ENCODE measurements around the gene OR52N5.
A peak's percentile ranks its signal among the peaks of the same experiment; 100 is the strongest.

The OR52N5 gene

GRCh38 chr11:5783255-5783654 lies at the start of gene OR52N5:
Gene OR52N5 (minus strand): TSS chr11:5783355. CDS start chr11:5778634, 4,721 bp downstream.
- H3K4me3 ChIP-seq (replicated peaks in 1 of 2; ENCODE audit: low read depth in 2 of 2, low read length in 2 of 2): no peak within 1 kb of the TSS
- TF ChIP-seq, protein P1, sequence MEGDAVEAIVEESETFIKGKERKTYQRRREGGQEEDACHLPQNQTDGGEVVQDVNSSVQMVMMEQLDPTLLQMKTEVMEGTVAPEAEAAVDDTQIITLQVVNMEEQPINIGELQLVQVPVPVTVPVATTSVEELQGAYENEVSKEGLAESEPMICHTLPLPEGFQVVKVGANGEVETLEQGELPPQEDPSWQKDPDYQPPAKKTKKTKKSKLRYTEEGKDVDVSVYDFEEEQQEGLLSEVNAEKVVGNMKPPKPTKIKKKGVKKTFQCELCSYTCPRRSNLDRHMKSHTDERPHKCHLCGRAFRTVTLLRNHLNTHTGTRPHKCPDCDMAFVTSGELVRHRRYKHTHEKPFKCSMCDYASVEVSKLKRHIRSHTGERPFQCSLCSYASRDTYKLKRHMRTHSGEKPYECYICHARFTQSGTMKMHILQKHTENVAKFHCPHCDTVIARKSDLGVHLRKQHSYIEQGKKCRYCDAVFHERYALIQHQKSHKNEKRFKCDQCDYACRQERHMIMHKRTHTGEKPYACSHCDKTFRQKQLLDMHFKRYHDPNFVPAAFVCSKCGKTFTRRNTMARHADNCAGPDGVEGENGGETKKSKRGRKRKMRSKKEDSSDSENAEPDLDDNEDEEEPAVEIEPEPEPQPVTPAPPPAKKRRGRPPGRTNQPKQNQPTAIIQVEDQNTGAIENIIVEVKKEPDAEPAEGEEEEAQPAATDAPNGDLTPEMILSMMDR (IDR thresholded peaks at IDR 0.05; ENCODE audit: low read depth, low read length): no peak
- no peak for DNase-seq (ENCODE audit: low read depth in 2 of 2)

DNA sequence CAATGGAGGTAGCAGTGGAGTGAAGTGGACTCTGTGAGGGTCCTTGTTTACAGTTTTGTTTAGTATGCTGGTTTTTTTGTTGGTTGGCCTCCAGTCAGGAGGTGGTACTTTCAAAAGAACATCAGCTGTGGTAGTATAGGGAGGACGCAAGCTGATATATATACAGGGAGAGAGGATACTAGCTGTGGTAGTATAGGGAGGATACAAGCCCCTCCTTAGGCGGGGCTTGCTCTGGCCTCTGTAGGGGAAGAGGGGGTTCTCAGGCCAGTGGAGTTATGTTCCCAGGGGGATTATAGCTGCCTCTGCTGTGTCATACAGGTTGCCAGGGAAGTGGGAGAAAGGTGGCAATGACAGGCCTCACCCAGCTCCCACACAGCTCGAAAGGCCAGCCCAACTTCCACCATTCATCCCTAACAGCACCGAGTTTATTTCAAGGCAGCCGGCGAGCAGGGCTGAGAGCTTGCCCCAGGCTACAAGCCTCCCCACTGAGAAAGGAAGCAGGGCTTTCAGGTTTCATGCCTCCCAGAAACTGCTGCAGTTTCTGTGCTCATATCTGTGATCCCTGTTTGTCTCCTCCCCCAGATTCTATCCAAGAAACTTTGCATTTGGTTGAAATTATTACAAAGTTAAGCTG lies 48.2 kb upstream of the OR52N5 start:
- DNase-seq (ENCODE audit: low read depth in 2 of 2): no peak
- H3K4me3 ChIP-seq (replicated peaks in 1 of 2; ENCODE audit: low read depth in 2 of 2, low read length in 2 of 2): no peak overlapping the region
- TF ChIP-seq, protein P1 (IDR thresholded peaks at IDR 0.05; ENCODE audit: low read depth, low read length): no peak

GRCh38 chr11:5818245-5818886 lies 35.2 kb upstream of the OR52N5 start:
- TF ChIP-seq, protein P1 (IDR thresholded peaks at IDR 0.05; ENCODE audit: low read depth, low read length): no peak
- DNase-seq (ENCODE audit: low read depth in 2 of 2): no peak
- no peak overlapping the region for H3K4me3 ChIP-seq (replicated peaks in 1 of 2; ENCODE audit: low read depth in 2 of 2, low read length in 2 of 2)

DNA sequence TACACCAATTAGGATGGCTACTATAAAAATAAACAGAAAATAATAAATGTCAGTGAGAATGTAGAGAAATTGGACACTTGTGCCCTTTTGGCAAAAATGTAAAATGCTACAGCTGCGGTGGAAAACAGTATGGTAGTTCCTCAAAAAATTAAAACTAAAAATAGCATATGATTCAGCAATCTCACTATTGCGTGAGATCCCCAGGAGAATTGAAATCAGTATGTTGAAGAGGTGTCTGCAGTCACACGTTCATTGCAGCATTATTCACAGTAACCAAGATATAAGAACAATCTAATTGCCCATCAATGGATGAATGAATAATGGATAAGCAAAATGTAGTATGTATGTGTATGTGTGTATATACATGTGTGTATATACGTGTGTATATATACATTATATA lies 32.4 kb upstream of the OR52N5 start:
- no peak overlapping the region for H3K4me3 ChIP-seq (replicated peaks in 1 of 2; ENCODE audit: low read depth in 2 of 2, low read length in 2 of 2)
- peak in 1 of 2 donors; percentile 23 for DNase-seq (ENCODE audit: low read depth in 2 of 2)
- TF ChIP-seq, protein P1 (IDR thresholded peaks at IDR 0.05; ENCODE audit: low read depth, low read length): no peak

- TF ChIP-seq, protein P1 (IDR thresholded peaks at IDR 0.05; ENCODE audit: low read depth, low read length): no peak
- no peak overlapping the region for H3K4me3 ChIP-seq (replicated peaks in 1 of 2; ENCODE audit: low read depth in 2 of 2, low read length in 2 of 2)
- no peak for DNase-seq (ENCODE audit: low read depth in 2 of 2)
These were observed 27.0 kb upstream of the OR52N5 start for GRCh38 chr11:5809905-5810795.

- peak overlapping the region; percentile 45 to 59 for H3K4me3 ChIP-seq (replicated peaks in 1 of 2; ENCODE audit: low read depth in 2 of 2, low read length in 2 of 2)
- DNase-seq (ENCODE audit: low read depth in 2 of 2): peak in 1 of 2 donors; percentile 5
- TF ChIP-seq, protein P1 (IDR thresholded peaks at IDR 0.05; ENCODE audit: low read depth, low read length): no peak
These were observed 26.0 kb upstream of the OR52N5 start for GRCh38 chr11:5809122-5809519.
